Measurements from ENCODE around the gene PGM5.

Gene PGM5

GRCh38 chr9:68457803-68458202 is 101.4 kb downstream of the PGM5 start:
- H3K27ac ChIP-seq (ENCODE audit: low read depth, low read length) = peak overlapping the region; percentile 55
- no peak overlapping the region for H3K9ac ChIP-seq (ENCODE audit: low read length)
- no peaks in the 10 kb centered on the region for H3K27me3 ChIP-seq (ENCODE audit: control insufficient read depth, insufficient read depth, low read length)
- H3K4me3 ChIP-seq (ENCODE audit: low read length) = no peak overlapping the region
- H3K36me3 ChIP-seq (ENCODE audit: control insufficient read depth, insufficient read depth, low read length) = no peaks in the 10 kb centered on the region
- H3K4me1 ChIP-seq (ENCODE audit: control insufficient read depth, insufficient read depth, low read length) = peaks cover 55% of the 10 kb centered on the region

- Histone ChIP-seq H3K27ac (ENCODE audit: low read depth, low read length) (peak overlapping the region; percentile 72), H3K9ac (ENCODE audit: low read length) (no peak overlapping the region), H3K27me3 (ENCODE audit: control insufficient read depth, insufficient read depth, low read length) (no peaks in the 10 kb centered on the region), H3K4me3 (ENCODE audit: low read length) (no peak overlapping the region), H3K4me1 (ENCODE audit: control insufficient read depth, insufficient read depth, low read length) (peaks cover 55% of the 10 kb centered on the region), H3K36me3 (ENCODE audit: control insufficient read depth, insufficient read depth, low read length) (no peaks in the 10 kb centered on the region)
These were observed 102.5 kb downstream of the PGM5 start for GRCh38 chr9:68458918-68459317.

- peaks cover 39% of the 10 kb centered on the region for H3K4me1 ChIP-seq (ENCODE audit: control insufficient read depth, insufficient read depth, low read length)
- no peak overlapping the region for H3K9ac ChIP-seq (ENCODE audit: low read length)
- H3K27me3 ChIP-seq (ENCODE audit: control insufficient read depth, insufficient read depth, low read length) = no peaks in the 10 kb centered on the region
- H3K27ac ChIP-seq (ENCODE audit: low read depth, low read length) = peak overlapping the region; percentile 68
- H3K36me3 ChIP-seq (ENCODE audit: control insufficient read depth, insufficient read depth, low read length) = no peaks in the 10 kb centered on the region
- no peak overlapping the region for H3K4me3 ChIP-seq (ENCODE audit: low read length)
These were observed 105.8 kb downstream of the PGM5 start for GRCh38 chr9:68462105-68462775.

- Histone ChIP-seq H3K4me3 (ENCODE audit: low read length) (no peak overlapping the region), H3K4me1 (ENCODE audit: control insufficient read depth, insufficient read depth, low read length) (no peaks in the 10 kb centered on the region), H3K36me3 (ENCODE audit: control insufficient read depth, insufficient read depth, low read length) (no peaks in the 10 kb centered on the region), H3K9ac (ENCODE audit: low read length) (no peak overlapping the region), H3K27ac (ENCODE audit: low read depth, low read length) (no peak overlapping the region), H3K27me3 (ENCODE audit: control insufficient read depth, insufficient read depth, low read length) (no peaks in the 10 kb centered on the region)
These were observed 113.7 kb downstream of the PGM5 start for GRCh38 chr9:68470067-68470466.

- Histone ChIP-seq H3K4me3 (ENCODE audit: low read length) (no peak overlapping the region), H3K36me3 (ENCODE audit: control insufficient read depth, insufficient read depth, low read length) (no peaks in the 10 kb centered on the region), H3K27me3 (ENCODE audit: control insufficient read depth, insufficient read depth, low read length) (no peaks in the 10 kb centered on the region), H3K9ac (ENCODE audit: low read length) (no peak overlapping the region), H3K27ac (ENCODE audit: low read depth, low read length) (peak overlapping the region; percentile 51), H3K4me1 (ENCODE audit: control insufficient read depth, insufficient read depth, low read length) (peaks cover under 1% of the 10 kb centered on the region)
These were observed 114.2 kb downstream of the PGM5 start for GRCh38 chr9:68470634-68471033.

- H3K9ac ChIP-seq (ENCODE audit: low read length) = no peak overlapping the region
- H3K27ac ChIP-seq (ENCODE audit: low read depth, low read length) = no peak overlapping the region
- H3K4me1 ChIP-seq (ENCODE audit: control insufficient read depth, insufficient read depth, low read length) = peaks cover 13% of the 10 kb centered on the region
- H3K4me3 ChIP-seq (ENCODE audit: low read length) = no peak overlapping the region
- no peaks in the 10 kb centered on the region for H3K27me3 ChIP-seq (ENCODE audit: control insufficient read depth, insufficient read depth, low read length)
- no peaks in the 10 kb centered on the region for H3K36me3 ChIP-seq (ENCODE audit: control insufficient read depth, insufficient read depth, low read length)
These were observed 115.7 kb downstream of the PGM5 start for GRCh38 chr9:68472119-68472518.

GRCh38 chr9:68473790-68474189 is 117.4 kb downstream of the PGM5 start:
- H3K4me1 ChIP-seq (ENCODE audit: control insufficient read depth, insufficient read depth, low read length) = peaks cover 20% of the 10 kb centered on the region
- no peaks in the 10 kb centered on the region for H3K27me3 ChIP-seq (ENCODE audit: control insufficient read depth, insufficient read depth, low read length)
- H3K27ac ChIP-seq (ENCODE audit: low read depth, low read length) = peak overlapping the region; percentile 4
- H3K36me3 ChIP-seq (ENCODE audit: control insufficient read depth, insufficient read depth, low read length) = no peaks in the 10 kb centered on the region
- H3K9ac ChIP-seq (ENCODE audit: low read length) = no peak overlapping the region
- no peak overlapping the region for H3K4me3 ChIP-seq (ENCODE audit: low read length)

GRCh38 chr9:68476422-68476821 is 120.0 kb downstream of the PGM5 start:
- Histone ChIP-seq H3K36me3 (ENCODE audit: control insufficient read depth, insufficient read depth, low read length) (no peaks in the 10 kb centered on the region), H3K4me1 (ENCODE audit: control insufficient read depth, insufficient read depth, low read length) (peaks cover 26% of the 10 kb centered on the region), H3K27me3 (ENCODE audit: control insufficient read depth, insufficient read depth, low read length) (no peaks in the 10 kb centered on the region), H3K9ac (ENCODE audit: low read length) (no peak overlapping the region), H3K27ac (ENCODE audit: low read depth, low read length) (peak overlapping the region; percentile 53), H3K4me3 (ENCODE audit: low read length) (no peak overlapping the region)

- Histone ChIP-seq H3K27ac (ENCODE audit: low read depth, low read length) (peak overlapping the region; percentile 53), H3K4me1 (ENCODE audit: control insufficient read depth, insufficient read depth, low read length) (peaks cover 26% of the 10 kb centered on the region), H3K36me3 (ENCODE audit: control insufficient read depth, insufficient read depth, low read length) (no peaks in the 10 kb centered on the region), H3K9ac (ENCODE audit: low read length) (no peak overlapping the region), H3K4me3 (ENCODE audit: low read length) (no peak overlapping the region), H3K27me3 (ENCODE audit: control insufficient read depth, insufficient read depth, low read length) (no peaks in the 10 kb centered on the region)
These were observed 120.4 kb downstream of the PGM5 start for GRCh38 chr9:68476847-68477246.

GRCh38 chr9:68480807-68481206 is 124.4 kb downstream of the PGM5 start:
- Histone ChIP-seq H3K9ac (ENCODE audit: low read length) (no peak overlapping the region), H3K27me3 (ENCODE audit: control insufficient read depth, insufficient read depth, low read length) (no peaks in the 10 kb centered on the region), H3K4me3 (ENCODE audit: low read length) (no peak overlapping the region), H3K27ac (ENCODE audit: low read depth, low read length) (peak overlapping the region; percentile 64), H3K36me3 (ENCODE audit: control insufficient read depth, insufficient read depth, low read length) (peaks cover 5% of the 10 kb centered on the region), H3K4me1 (ENCODE audit: control insufficient read depth, insufficient read depth, low read length) (peaks cover 33% of the 10 kb centered on the region)

- Histone ChIP-seq H3K36me3 (ENCODE audit: control insufficient read depth, insufficient read depth, low read length) (peaks cover 6% of the 10 kb centered on the region), H3K4me3 (ENCODE audit: low read length) (no peak overlapping the region), H3K27me3 (ENCODE audit: control insufficient read depth, insufficient read depth, low read length) (no peaks in the 10 kb centered on the region), H3K27ac (ENCODE audit: low read depth, low read length) (peak overlapping the region; percentile 50), H3K9ac (ENCODE audit: low read length) (no peak overlapping the region), H3K4me1 (ENCODE audit: control insufficient read depth, insufficient read depth, low read length) (peaks cover 18% of the 10 kb centered on the region)
These were observed 126.1 kb downstream of the PGM5 start for GRCh38 chr9:68482548-68482947.

GRCh38 chr9:68488126-68488525 is 131.7 kb downstream of the PGM5 start:
- H3K4me1 ChIP-seq (ENCODE audit: control insufficient read depth, insufficient read depth, low read length) = peaks cover 13% of the 10 kb centered on the region
- H3K4me3 ChIP-seq (ENCODE audit: low read length) = no peak overlapping the region
- H3K36me3 ChIP-seq (ENCODE audit: control insufficient read depth, insufficient read depth, low read length) = peaks cover 6% of the 10 kb centered on the region
- H3K27ac ChIP-seq (ENCODE audit: low read depth, low read length) = no peak overlapping the region
- H3K9ac ChIP-seq (ENCODE audit: low read length) = no peak overlapping the region
- no peaks in the 10 kb centered on the region for H3K27me3 ChIP-seq (ENCODE audit: control insufficient read depth, insufficient read depth, low read length)

GRCh38 chr9:68489646-68490045 is 133.2 kb downstream of the PGM5 start:
- Histone ChIP-seq H3K27me3 (ENCODE audit: control insufficient read depth, insufficient read depth, low read length) (no peaks in the 10 kb centered on the region), H3K27ac (ENCODE audit: low read depth, low read length) (peak overlapping the region; percentile 37), H3K4me3 (ENCODE audit: low read length) (no peak overlapping the region), H3K9ac (ENCODE audit: low read length) (no peak overlapping the region), H3K4me1 (ENCODE audit: control insufficient read depth, insufficient read depth, low read length) (peaks cover 26% of the 10 kb centered on the region), H3K36me3 (ENCODE audit: control insufficient read depth, insufficient read depth, low read length) (peaks cover 3% of the 10 kb centered on the region)

All from rectal smooth muscle tissue (tissue), 1 donor.